GM19324 (cell line): Measurements from ENCODE around the gene MTMR10.

Experiments
- ATAC-seq: cut with Tn5 transposase; IDR thresholded peaks from one replicate; pipeline ENCODE4 v1.9.1; 2021; ENCODE audit warnings: mild to moderate bottlenecking, moderate library complexity; ENCODE audit not compliant: unreplicated experiment, low FRiP score

The MTMR10 gene

GRCh38 chr15:31013863-31014607 lies 22.6 kb upstream of the MTMR10 start:
- ATAC-seq, result peak; percentile 83

DNA sequence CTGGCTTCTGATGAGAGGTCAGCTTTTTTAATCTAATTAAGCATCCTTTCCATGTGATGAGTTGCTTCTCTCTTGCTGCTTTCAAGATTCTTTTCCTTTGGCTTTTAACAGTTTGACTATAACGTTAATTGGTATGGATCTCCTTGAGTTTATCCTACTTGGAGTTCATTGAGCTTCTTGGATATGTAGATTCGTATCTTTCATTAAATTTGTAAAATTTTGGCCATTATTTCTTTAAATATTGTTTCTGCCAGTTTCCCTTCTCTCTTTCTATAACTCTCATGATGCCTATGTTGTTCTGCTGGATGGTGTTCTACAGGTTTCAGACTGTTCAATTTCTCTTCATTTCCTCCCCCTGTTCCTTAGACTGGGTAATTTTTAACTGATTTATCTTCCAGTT lies 21.0 kb upstream of the MTMR10 start:
- no peak for ATAC-seq

DNA sequence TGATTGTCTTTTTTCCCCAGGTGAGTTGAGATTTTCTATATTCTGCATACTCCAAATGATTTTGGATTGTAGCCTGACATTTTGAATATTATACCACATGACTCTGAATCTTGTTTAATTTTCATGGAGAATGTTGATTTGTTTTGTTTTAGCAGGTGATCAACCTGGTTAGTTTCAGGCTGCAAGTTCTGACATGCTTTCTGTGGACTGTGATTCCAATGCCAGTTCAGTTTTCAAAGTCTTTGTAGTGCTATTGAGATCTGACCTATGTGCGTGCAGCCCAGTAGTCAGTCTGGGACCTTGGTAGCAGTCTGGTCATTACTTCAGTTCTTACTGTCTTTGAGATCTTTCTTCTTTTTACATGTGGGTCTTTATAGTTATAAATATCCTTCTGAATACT lies 18.6 kb upstream of the MTMR10 start:
- ATAC-seq, result no peak

DNA sequence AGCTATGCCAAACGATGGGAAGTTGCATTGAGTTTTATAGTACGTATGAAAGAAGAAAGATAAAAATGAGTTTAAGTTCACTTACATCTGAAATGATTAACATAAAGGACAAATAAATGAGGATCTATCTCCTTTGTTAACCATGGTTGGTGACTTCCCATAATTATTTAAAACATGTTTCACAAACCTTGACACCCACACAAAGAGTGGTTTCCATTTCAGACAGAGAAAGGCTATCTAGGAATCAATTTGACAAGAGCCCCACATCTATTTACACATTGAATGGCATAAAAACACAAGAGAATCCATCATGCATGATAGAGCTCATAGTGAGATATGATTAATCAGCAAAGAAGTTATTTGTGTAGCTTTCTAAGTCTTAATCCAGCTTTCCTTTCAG lies 14.2 kb upstream of the MTMR10 start:
- no peak for ATAC-seq

GRCh38 chr15:31004220-31004733 lies 12.8 kb upstream of the MTMR10 start:
- ATAC-seq, result peak; percentile 97

- no peak for ATAC-seq
Observed at GRCh38 chr15:31001702-31002101, 10.3 kb upstream of the MTMR10 start.

DNA sequence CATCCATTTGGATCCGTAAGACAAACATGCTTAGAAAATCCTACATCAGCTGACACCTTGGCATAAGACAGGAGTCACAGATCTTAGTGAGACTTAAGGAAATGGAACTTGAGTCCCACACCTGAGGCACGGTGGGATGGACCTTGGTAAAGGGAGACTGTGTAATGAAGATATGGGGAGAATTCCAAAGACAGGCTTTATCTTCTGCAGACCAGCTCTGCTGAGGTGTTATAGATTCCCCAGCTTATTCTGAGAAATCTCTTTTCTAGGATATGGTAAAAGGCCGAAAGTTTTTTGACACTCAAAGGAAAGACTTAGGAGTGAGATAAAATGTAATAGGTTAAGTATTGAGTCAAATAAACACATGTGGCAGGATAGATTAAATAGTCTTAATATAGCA lies 8.3 kb upstream of the MTMR10 start:
- ATAC-seq, result no peak

DNA sequence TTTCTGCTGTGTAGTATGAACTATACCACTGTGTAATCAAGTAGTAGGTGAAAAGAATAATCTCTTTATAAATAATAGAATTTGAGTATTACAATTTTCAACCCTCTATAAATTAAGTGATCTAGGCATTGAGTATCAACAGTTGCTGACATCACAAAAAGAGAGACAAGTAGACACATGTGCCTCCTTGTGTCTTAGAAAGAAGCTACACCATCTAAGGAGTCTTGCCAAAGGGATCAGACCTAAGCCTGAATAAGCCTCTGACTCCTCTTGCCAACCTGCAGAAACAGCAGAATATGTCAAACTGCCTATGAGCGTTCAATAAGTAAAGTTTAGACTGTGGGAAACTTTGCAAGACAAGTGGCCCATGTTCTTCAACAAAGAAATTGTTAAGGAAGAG lies 5.8 kb upstream of the MTMR10 start:
- ATAC-seq, result no peak

DNA sequence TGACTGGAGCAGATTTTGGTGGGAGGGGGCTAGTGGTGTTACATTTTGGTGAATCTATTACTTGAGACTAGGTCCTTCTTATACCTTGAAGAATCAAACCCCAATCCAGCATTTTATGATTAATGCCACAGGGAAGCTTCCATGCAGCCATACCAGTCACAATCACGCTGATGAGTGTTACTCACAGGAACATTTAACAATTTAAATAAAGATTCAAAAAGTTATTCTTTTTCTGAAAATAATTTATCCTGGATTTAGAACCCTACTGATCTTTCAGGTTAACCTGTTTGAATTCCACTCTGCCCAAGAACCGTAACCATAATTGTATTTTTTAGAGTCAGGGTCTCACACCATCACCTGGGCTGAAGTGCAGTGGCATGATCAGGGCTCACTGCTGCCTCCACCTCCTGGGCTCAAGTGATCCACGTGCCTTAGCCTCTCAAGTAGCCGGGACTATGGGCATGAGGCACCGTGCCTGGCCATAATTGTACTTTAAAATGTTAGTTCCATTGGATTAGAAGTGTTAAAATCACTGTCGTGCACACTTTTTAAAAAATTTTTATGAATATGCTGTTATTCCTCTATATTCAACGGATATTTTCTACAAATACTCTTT lies 929 bp upstream of the MTMR10 start:
- no peak for ATAC-seq

- no peak for ATAC-seq
Observed at GRCh38 chr15:30990446-30991254, 778 bp downstream of the MTMR10 start.

GRCh38 chr15:30990036-30990435 lies 1.4 kb downstream of the MTMR10 start:
- no peak for ATAC-seq

DNA sequence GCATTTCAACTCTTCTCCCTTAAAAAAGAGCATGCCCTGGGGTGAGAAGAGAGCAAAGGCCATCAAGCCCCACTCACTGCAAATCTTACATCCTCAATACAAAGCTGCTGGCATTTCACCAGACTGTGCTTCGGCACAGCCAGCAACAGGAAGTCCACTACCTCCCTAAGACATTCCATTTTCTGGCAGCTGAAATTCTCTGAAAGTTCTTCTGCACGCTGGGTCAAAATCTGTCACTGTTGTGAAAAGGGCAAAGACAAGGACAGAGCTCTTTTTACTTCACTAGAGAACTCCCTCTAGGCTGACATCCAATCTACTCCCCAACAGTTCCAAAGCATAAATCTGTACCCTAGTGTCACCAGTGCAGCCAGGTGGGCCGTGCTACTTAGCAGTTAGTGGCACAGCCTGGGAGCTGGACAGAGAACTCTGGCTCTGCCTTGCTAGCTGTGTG lies 6.3 kb downstream of the MTMR10 start:
- ATAC-seq, result no peak

GRCh38 chr15:30984542-30984941 lies 6.9 kb downstream of the MTMR10 start:
- ATAC-seq, result no peak

DNA sequence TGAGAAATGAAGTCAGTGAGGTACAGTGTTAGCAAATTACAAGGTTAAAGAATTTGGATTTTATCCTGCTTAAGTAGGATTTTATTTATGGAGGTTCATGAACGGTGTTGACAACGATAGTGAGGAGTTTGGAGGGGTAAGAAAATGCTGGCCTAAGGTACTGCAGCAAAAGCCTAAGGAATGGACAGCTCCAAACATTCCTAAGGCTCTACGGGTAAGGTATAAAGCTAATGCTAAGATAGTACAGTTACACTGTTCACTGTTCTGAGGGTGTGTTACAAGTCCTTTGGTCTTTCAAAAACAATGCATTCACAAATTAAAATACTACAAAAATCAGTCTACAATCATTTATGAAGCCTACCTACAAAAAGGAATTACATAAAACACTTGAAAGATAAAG lies 7.3 kb downstream of the MTMR10 start:
- no peak for ATAC-seq

GRCh38 chr15:30979457-30979856 lies 12.0 kb downstream of the MTMR10 start:
- no peak for ATAC-seq

DNA sequence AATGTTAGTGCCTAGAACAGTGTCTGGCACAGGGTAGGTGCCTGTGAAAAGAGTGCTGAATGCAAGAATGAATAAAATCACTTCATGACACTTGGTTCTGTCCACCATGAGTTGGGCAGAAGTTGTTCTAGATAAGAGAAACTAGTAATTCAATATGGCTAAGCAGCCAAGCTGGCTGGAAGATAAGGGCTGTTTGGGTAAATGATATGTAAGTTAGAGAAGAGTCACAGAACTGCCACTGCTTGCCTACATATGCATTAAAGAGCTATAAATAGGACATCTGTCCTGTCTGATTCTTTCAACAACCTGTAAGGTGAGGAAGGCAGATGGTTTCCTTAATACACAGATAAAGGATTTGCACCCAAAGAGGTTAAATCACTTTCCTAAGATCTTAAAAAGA lies 13.1 kb downstream of the MTMR10 start:
- no peak for ATAC-seq

- ATAC-seq, result no peak
Observed at GRCh38 chr15:30974112-30974511, 17.3 kb downstream of the MTMR10 start.

DNA sequence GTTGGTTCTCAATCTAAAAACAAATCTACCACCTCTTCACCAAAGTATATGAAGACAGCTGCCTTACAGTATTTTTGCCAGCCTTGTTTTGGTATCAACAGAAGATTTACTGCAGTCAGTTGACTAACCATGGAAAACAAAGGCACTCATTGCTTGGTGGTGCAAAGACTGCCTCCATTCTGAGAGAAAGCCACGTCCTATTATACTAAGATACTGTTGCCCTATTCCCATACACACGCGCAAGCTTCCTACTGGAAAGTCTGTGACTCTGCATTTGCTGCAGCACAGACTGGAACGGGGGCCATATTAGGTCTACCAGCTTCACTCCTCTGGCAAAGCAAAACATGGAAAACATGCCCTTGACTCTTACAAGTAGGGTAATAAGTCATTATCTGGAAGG lies 18.0 kb downstream of the MTMR10 start:
- ATAC-seq, result no peak

DNA sequence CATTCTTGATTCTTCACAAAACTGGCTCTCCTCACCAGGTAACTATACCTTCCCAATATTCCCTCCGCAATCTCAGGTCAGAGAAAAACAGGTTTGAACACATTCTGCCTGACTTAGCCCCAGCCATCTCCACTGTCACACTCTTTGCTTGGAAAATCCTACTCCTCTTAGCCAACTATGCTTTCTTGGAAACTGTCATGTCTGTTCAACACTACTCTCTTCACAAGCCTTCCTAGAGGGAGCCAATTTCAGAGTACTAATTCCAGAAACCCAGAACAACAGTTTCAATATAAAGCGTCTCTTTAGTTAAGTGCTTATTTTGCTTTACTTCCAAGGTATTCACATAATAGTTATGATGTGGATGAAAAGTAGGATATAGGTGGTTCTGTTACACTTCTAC lies 21.7 kb downstream of the MTMR10 start:
- ATAC-seq, result no peak

- ATAC-seq, result no peak
Observed at GRCh38 chr15:30963681-30964080, 27.7 kb downstream of the MTMR10 start.

GRCh38 chr15:30962659-30963058 lies 28.8 kb downstream of the MTMR10 start:
- no peak for ATAC-seq
